Measurements from ENCODE around the gene TMEM186.

DNA sequence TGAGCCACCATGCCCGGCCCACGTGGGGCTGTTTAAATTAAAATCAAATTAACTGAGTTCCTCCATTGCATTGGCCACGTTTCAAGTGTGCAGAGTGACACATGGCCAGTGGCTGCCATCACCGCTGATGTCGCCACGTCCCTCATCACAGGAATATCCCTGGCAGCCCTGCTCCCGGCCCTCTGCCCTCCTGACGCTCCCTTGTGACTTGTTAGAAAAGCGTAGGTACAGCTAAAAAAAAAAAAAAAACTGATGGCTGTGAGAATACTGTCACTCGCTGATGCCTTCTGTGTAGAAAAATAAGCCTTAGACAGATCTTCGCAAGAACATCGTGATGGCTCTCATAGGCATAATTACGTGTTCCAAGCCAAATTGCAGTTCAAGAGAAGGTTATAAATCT, 49.7 kb upstream of the TMEM186 start:
- TF ChIP-seq POLR2A (IDR thresholded peaks at IDR 0.05) (no peak), EP300 (IDR thresholded peaks at IDR 0.05; ENCODE audit: low read depth) (no peak), POLR2AphosphoS5 (IDR thresholded peaks at IDR 0.05) (no peak)
- TF ChIP-seq, protein P1, sequence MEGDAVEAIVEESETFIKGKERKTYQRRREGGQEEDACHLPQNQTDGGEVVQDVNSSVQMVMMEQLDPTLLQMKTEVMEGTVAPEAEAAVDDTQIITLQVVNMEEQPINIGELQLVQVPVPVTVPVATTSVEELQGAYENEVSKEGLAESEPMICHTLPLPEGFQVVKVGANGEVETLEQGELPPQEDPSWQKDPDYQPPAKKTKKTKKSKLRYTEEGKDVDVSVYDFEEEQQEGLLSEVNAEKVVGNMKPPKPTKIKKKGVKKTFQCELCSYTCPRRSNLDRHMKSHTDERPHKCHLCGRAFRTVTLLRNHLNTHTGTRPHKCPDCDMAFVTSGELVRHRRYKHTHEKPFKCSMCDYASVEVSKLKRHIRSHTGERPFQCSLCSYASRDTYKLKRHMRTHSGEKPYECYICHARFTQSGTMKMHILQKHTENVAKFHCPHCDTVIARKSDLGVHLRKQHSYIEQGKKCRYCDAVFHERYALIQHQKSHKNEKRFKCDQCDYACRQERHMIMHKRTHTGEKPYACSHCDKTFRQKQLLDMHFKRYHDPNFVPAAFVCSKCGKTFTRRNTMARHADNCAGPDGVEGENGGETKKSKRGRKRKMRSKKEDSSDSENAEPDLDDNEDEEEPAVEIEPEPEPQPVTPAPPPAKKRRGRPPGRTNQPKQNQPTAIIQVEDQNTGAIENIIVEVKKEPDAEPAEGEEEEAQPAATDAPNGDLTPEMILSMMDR (IDR thresholded peaks at IDR 0.05): no peak

Data from transverse colon (tissue), 4 donors.